Uterus (tissue), 2 donors: ENCODE measurements around the gene VPS18.

Source experiments
- CTCF ChIP-seq, 4 experiments: fragments of 200-600 bp in 2 of 4; fragments of 450-650 bp in 2 of 4; sonication (generic) in 2 of 4; IDR thresholded peaks; one replicate each; pipeline ENCODE4 v1.5.1; 2016 to 2019; ENCODE audit warnings: antibody characterized with exemption in 4 of 4, mild to moderate bottlenecking in 2 of 4, moderate library complexity in 1 of 4
- POLR2A ChIP-seq, 2 donors: fragments of 450-650 bp; IDR thresholded peaks; one replicate each; pipeline ENCODE4 v1.6.1; 2016; ENCODE audit warnings: antibody characterized with exemption in 2 of 2, mild to moderate bottlenecking in 1 of 2, moderate library complexity in 1 of 2

- TF ChIP-seq CTCF (IDR thresholded peaks at IDR 0.05): no peak
- TF ChIP-seq POLR2A (IDR thresholded peaks at IDR 0.05): no peak
Measured at GRCh38 chr15:40911141-40911540, 16.9 kb downstream of the VPS18 start.
